Progenitor cell of endocrine pancreas (in vitro differentiated cells): ENCODE measurements around the gene DZANK1. TPM values are rescaled to one million over a fixed set of nuclear protein-coding genes. Genes with fewer than 3 reads are reported as not detected.

Experiments used
- DNase-seq: peaks from one replicate; pipeline ENCODE4 v3.0.0; 2021; ENCODE audit warnings: low spot score; ENCODE audit not compliant: unreplicated experiment
- H3K27ac Mint-ChIP-seq: 2 replicates; pipeline ENCODE4 v1.8.0; 2021; ENCODE audit warnings: mild to moderate bottlenecking, moderate library complexity, mixed read lengths
- H3K27me3 Mint-ChIP-seq: 2 replicates; pipeline ENCODE4 v1.8.0; 2021; ENCODE audit warnings: mixed read lengths
- H3K36me3 Mint-ChIP-seq: 2 replicates; pipeline ENCODE4 v1.8.0; 2022; ENCODE audit warnings: mixed read lengths; ENCODE audit not compliant: insufficient read depth
- H3K4me1 Mint-ChIP-seq: 2 replicates; pipeline ENCODE4 v1.8.0; 2021; ENCODE audit warnings: low read depth, mixed read lengths
- H3K4me3 Mint-ChIP-seq: 2 replicates; pipeline ENCODE4 v1.8.0; 2021; ENCODE audit warnings: low read depth, mild to moderate bottlenecking, moderate library complexity, mixed read lengths
- H3K9me3 Mint-ChIP-seq: 2 replicates; pipeline ENCODE4 v1.8.0; 2021; ENCODE audit warnings: low read depth, mixed read lengths
- total RNA-seq: library from RNA; stranded (reverse); gene quantifications from 2 replicates; pipeline ENCODE4 v1.2.1, GENCODE V29; 2021
- TF ChIP-seq, protein P1 (sequence below): fragments of 200-600 bp; sonication (generic); IDR thresholded peaks from one replicate; pipeline ENCODE4 v1.5.0; 2021; ENCODE audit warnings: antibody characterized with exemption, mild to moderate bottlenecking; ENCODE audit not compliant: unreplicated experiment

The DZANK1 gene
- total RNA-seq, 1 donor from 2014 or later: 14.0 TPM

DNA sequence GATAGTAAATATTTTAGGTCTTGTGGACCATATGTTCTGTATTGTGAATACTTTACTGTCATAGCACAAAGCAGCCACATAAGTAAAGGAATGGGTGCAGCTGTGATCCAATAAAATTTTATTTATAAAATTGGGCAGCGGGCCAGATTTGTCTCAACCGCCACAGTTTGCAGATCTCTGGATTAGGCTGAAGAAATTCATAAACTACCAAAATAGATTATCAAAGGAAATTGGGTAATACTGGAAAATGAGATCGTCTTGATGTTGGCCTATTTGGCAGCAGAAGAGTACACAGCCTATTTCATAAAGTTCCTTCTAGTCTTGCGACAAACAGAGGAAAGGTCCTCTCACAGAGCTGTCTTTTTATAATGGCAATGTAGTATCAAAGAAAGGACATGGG lies 69.8 kb downstream of the DZANK1 start:
- H3K27me3 Mint-ChIP-seq: no peaks in the 10 kb centered on the region
- TF ChIP-seq, protein P1, sequence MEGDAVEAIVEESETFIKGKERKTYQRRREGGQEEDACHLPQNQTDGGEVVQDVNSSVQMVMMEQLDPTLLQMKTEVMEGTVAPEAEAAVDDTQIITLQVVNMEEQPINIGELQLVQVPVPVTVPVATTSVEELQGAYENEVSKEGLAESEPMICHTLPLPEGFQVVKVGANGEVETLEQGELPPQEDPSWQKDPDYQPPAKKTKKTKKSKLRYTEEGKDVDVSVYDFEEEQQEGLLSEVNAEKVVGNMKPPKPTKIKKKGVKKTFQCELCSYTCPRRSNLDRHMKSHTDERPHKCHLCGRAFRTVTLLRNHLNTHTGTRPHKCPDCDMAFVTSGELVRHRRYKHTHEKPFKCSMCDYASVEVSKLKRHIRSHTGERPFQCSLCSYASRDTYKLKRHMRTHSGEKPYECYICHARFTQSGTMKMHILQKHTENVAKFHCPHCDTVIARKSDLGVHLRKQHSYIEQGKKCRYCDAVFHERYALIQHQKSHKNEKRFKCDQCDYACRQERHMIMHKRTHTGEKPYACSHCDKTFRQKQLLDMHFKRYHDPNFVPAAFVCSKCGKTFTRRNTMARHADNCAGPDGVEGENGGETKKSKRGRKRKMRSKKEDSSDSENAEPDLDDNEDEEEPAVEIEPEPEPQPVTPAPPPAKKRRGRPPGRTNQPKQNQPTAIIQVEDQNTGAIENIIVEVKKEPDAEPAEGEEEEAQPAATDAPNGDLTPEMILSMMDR: no peak

DNA sequence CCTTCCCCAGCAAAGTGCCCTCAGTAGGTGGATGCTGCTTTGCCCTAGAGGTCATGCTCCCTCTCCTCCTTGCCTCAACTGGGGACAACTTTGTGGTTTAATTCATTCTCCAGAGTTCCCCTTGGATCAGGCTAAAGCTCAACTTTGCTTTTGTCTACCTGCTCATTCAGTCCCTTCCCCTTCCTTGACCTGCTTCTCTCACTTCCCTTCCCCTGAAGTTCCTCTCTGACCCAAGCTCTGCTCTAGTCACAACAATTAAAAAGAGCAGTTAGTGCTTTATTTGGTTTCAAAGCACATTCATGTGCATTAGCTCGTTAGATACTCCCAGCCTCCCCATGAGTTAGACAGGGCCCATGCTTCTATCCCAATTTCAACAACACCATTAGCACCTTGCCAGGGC lies 71.3 kb downstream of the DZANK1 start:
- no peak overlapping the region for H3K4me3 Mint-ChIP-seq

More for the DNA sequence above, 69.8 kb downstream of the DZANK1 start:
- Mint-ChIP-seq H3K4me1 (no peaks in the 10 kb centered on the region), H3K4me3 (no peak overlapping the region), H3K9me3 (no peaks in the 10 kb centered on the region), H3K36me3 (peaks cover 16% of the 10 kb centered on the region), H3K27ac (no peak overlapping the region)
- no peak for DNase-seq

DNA sequence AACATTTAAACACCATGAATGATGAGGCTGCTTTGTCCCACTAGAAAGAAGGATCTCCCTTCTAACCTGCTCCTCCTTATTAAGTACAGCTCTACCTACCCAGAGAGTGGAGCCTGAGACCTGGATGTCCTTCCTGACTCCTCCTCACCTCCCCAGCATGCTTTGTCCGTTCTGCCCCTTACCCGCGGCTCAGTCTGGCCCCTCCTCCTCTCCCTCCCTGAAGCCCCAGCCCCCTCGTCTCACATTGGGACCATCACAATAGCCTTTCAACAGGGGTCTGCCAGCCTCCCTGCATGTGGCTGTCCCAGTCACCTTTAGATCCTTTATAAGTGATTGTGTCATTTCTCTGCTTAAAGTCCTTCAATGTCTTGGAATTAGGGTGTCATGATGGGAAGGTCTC lies 72.5 kb downstream of the DZANK1 start:
- TF ChIP-seq, protein P1: no peak
- DNase-seq: no peak
- H3K36me3 Mint-ChIP-seq: peaks cover 8% of the 10 kb centered on the region
- H3K4me3 Mint-ChIP-seq: no peak overlapping the region
- H3K4me1 Mint-ChIP-seq: no peaks in the 10 kb centered on the region
- no peak overlapping the region for H3K27ac Mint-ChIP-seq
- H3K9me3 Mint-ChIP-seq: no peaks in the 10 kb centered on the region
- no peaks in the 10 kb centered on the region for H3K27me3 Mint-ChIP-seq

More for the DNA sequence above, 71.3 kb downstream of the DZANK1 start:
- TF ChIP-seq, protein P1: no peak
- Mint-ChIP-seq H3K27me3 (no peaks in the 10 kb centered on the region), H3K4me1 (no peaks in the 10 kb centered on the region), H3K36me3 (peaks cover 8% of the 10 kb centered on the region), H3K27ac (no peak overlapping the region), H3K9me3 (no peaks in the 10 kb centered on the region)
- DNase-seq: no peak

DNA sequence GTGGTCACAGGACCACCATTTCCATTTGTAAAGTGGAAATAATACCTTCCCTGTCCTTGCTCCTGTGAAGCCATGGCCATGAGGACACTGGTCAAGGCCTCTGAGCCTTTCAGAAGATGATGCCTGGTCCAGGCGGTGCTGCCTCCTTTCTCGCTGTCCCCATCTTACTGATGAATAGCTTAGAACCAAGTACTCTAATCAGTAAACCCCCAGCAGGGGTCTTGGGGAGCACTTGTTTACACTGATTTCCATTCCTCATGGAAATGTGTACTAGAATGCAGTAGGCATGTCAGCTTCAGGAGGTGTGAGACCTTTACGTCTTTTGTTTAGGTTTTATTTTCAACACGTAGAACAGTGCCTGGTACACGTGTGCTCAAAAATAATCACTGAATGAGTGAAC lies 75.1 kb downstream of the DZANK1 start:
- no peak overlapping the region for H3K4me3 Mint-ChIP-seq
- H3K27me3 Mint-ChIP-seq: no peaks in the 10 kb centered on the region

DNA sequence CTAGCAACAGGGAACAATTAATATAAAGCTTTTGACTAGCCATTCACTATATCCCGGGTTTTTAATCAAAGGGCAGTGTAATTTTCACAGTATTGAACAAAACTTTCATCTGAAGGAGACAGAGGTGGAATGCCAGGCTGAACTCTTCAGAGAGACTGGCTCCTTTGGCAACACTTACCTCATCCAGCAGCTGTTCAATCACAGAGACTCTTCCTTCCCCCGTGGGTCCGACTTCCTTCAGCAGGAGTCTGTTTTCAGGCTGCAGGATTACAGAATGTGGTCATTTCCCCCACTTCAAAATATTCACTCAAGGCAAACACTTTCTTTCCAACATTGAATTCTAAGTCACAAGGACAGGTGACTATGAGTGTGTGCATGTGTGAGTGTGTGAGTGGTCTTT lies 76.6 kb downstream of the DZANK1 start:
- Mint-ChIP-seq H3K27me3 (no peaks in the 10 kb centered on the region), H3K4me1 (no peaks in the 10 kb centered on the region), H3K4me3 (no peak overlapping the region), H3K27ac (no peak overlapping the region), H3K9me3 (no peaks in the 10 kb centered on the region), H3K36me3 (peaks cover 7% of the 10 kb centered on the region)
- no peak for DNase-seq
- TF ChIP-seq, protein P1: no peak

More for the DNA sequence above, 75.1 kb downstream of the DZANK1 start:
- no peaks in the 10 kb centered on the region for H3K4me1 Mint-ChIP-seq
- no peaks in the 10 kb centered on the region for H3K9me3 Mint-ChIP-seq
- peaks cover 9% of the 10 kb centered on the region for H3K36me3 Mint-ChIP-seq
- H3K27ac Mint-ChIP-seq: no peak overlapping the region
- DNase-seq: no peak
- TF ChIP-seq, protein P1: no peak
